CD4-positive, alpha-beta T cell treated with Interleukin-2 at 100 ng/mL for 4 hours (primary cell): ENCODE results near the gene SRSF8.
"Not testable (repeated sequence)": the region's sequence is repeated elsewhere in the genome, so short reads cannot be mapped to it uniquely, and the experiment has no call there.

Experiments
- DNase-seq: peaks from one replicate; pipeline ENCODE4 v3.0.0-alpha.2; 2020; ENCODE audit warnings: low spot score

Gene SRSF8

GRCh38 chr11:95066716-95067038 is at the start of gene SRSF8:
Gene SRSF8 (plus strand): TSS chr11:95066919. CDS start chr11:95067227, 308 bp downstream.
- no peak for DNase-seq

GRCh38 chr11:95021468-95021867 is 45.3 kb upstream of the SRSF8 start:
- DNase-seq: not testable (repeated sequence)

- DNase-seq: no peak
These were observed 41.8 kb upstream of the SRSF8 start, which contains the start of gene KDM4E for GRCh38 chr11:95024958-95025357. Gene KDM4E (plus strand): TSS chr11:95025258. CDS start chr11:95025558, 300 bp downstream.

GRCh38 chr11:95025594-95025993 is 41.1 kb upstream of the SRSF8 start:
- DNase-seq: not testable (repeated sequence)

- no peak for DNase-seq
These were observed 38.4 kb upstream of the SRSF8 start for GRCh38 chr11:95028357-95028756.

GRCh38 chr11:95033051-95033450 is 33.7 kb upstream of the SRSF8 start:
- DNase-seq: no peak

- no peak for DNase-seq
These were observed 31.4 kb upstream of the SRSF8 start for GRCh38 chr11:95035316-95035715.

GRCh38 chr11:95037356-95038035 is 29.2 kb upstream of the SRSF8 start:
- DNase-seq: not testable (repeated sequence)

GRCh38 chr11:95042239-95042638 is 24.5 kb upstream of the SRSF8 start:
- no peak for DNase-seq

GRCh38 chr11:95042906-95043305 is 23.8 kb upstream of the SRSF8 start:
- DNase-seq: no peak

GRCh38 chr11:95044010-95044409 is 22.7 kb upstream of the SRSF8 start:
- no peak for DNase-seq

- DNase-seq: no peak
These were observed 20.9 kb upstream of the SRSF8 start for GRCh38 chr11:95045812-95046211.

GRCh38 chr11:95049122-95049521 is 17.6 kb upstream of the SRSF8 start, which contains the start of gene KDM4F:
Gene KDM4F (plus strand): TSS chr11:95049422.
- DNase-seq: not testable (repeated sequence)

- no peak for DNase-seq
These were observed 16.0 kb upstream of the SRSF8 start for GRCh38 chr11:95050595-95051202.

GRCh38 chr11:95054356-95054755 is 12.4 kb upstream of the SRSF8 start:
- DNase-seq: no peak

GRCh38 chr11:95055283-95055897 is 11.3 kb upstream of the SRSF8 start:
- no peak for DNase-seq

- DNase-seq: no peak
These were observed 8.8 kb upstream of the SRSF8 start for GRCh38 chr11:95057959-95058358.

- DNase-seq: no peak
These were observed 8.1 kb upstream of the SRSF8 start for GRCh38 chr11:95058621-95059020.

GRCh38 chr11:95059046-95059445 is 7.7 kb upstream of the SRSF8 start:
- no peak for DNase-seq

- no peak for DNase-seq
These were observed 1.4 kb upstream of the SRSF8 start for GRCh38 chr11:95065336-95065735.

- peak; percentile 71 for DNase-seq
These were observed 521 bp downstream of the SRSF8 start for GRCh38 chr11:95067039-95067840.

- DNase-seq: no peak
These were observed 1.1 kb downstream of the SRSF8 start for GRCh38 chr11:95067841-95068219.

- DNase-seq: peak; percentile 88
These were observed 1.8 kb downstream of the SRSF8 start for GRCh38 chr11:95068549-95068948.
